ENCODE data around the gene DESI1. TPM values are rescaled to one million over a fixed set of nuclear protein-coding genes. Genes with fewer than 3 reads are reported as not detected.
A peak's percentile ranks its signal among the peaks of the same experiment; 100 is the strongest.

The DESI1 gene
- total and polyA plus RNA-seq, 2 donors (not counting 1 experiment from before 2014, with no cell fraction given), result 17.3 to 26.3 TPM

DNA sequence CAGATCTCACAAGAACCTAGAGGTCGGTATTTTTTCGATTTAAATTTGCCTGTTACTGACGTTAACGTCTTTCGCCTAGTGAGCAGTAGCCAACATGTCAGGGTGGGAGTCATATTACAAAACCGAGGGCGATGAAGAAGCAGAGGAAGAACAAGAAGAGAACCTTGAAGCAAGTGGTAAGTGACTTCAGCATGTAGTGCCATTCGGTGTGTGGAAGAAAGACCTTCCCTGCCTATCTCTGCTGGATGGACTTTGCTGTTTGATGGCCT is 1.0 kb upstream of the DESI1 start:
- peak overlapping the region; percentile 95 to 96 for H3K27ac ChIP-seq (ENCODE audit: low read length in 2 of 2)
- H3K4me1 ChIP-seq (ENCODE audit: control insufficient read depth in 2 of 2, insufficient read depth in 2 of 2, low read length in 2 of 2), result peaks cover 19 to 27% of the 10 kb centered on the region in 2 donors
- Mint-ChIP-seq H3K9me3 (ENCODE audit: insufficient read depth) (no peaks in the 10 kb centered on the region), H3K27ac (peak overlapping the region; percentile 94), H3K4me3 (peak overlapping the region; percentile 96), H3K4me1 (peaks cover 36% of the 10 kb centered on the region), H3K27me3 (no peaks in the 10 kb centered on the region)
- H3K36me3 ChIP-seq (replicated peaks in 1 of 2; ENCODE audit: control extremely low read depth in 1 of 2, control insufficient read depth in 1 of 2, extremely low read depth in 1 of 2, insufficient read depth in 2 of 2, low read length in 1 of 2), result peaks cover 0 to 28% of the 10 kb centered on the region in 2 experiments
- peak overlapping the region; percentile 98 for H2AFZ ChIP-seq (ENCODE audit: insufficient read depth, low read depth, low read length, poor library complexity, severe bottlenecking)
- H3K27me3 ChIP-seq (replicated peaks in 1 of 4; ENCODE audit: control extremely low read depth in 1 of 4, control insufficient read depth in 3 of 4, insufficient read depth in 4 of 4, low read length in 3 of 4), result no peaks in the 10 kb centered on the region
- 6% methylated on average over 7 of the region's 8 CpGs for WGBS (ENCODE audit: insufficient coverage)
- ChIA-PET CTCF (no interaction called here), POLR2A (interaction anchor here (0.6 to 1.4 kb wide), 4 partner anchors 15 to 241 kb away, joined by 4 to 11 read pairs (median 7); partner anchors contain the start of genes PMM1 and TEF)
- TF ChIP-seq, protein P1, sequence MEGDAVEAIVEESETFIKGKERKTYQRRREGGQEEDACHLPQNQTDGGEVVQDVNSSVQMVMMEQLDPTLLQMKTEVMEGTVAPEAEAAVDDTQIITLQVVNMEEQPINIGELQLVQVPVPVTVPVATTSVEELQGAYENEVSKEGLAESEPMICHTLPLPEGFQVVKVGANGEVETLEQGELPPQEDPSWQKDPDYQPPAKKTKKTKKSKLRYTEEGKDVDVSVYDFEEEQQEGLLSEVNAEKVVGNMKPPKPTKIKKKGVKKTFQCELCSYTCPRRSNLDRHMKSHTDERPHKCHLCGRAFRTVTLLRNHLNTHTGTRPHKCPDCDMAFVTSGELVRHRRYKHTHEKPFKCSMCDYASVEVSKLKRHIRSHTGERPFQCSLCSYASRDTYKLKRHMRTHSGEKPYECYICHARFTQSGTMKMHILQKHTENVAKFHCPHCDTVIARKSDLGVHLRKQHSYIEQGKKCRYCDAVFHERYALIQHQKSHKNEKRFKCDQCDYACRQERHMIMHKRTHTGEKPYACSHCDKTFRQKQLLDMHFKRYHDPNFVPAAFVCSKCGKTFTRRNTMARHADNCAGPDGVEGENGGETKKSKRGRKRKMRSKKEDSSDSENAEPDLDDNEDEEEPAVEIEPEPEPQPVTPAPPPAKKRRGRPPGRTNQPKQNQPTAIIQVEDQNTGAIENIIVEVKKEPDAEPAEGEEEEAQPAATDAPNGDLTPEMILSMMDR (IDR thresholded peaks at IDR 0.05), result no peak
- TF ChIP-seq EZH2 (IDR thresholded peaks at IDR 0.05; ENCODE audit: borderline replicate concordance, insufficient read depth, low read depth, low read length, poor library complexity, severe bottlenecking), result no peak
- peak overlapping the region; percentile 95 for H3K4me2 ChIP-seq (replicated peaks; ENCODE audit: low read depth, low read length, poor library complexity, severe bottlenecking)
- ATAC-seq (ENCODE audit: low read depth) (no peak), DNase-seq (no peak)
- peak overlapping the region; percentile 96 for H3K9ac ChIP-seq (ENCODE audit: low read length)
- H4K20me1 ChIP-seq (ENCODE audit: control insufficient read depth, insufficient read depth, low read length, poor library complexity, severe bottlenecking), result peaks cover 46% of the 10 kb centered on the region
- peak overlapping the region; percentile 63 to 97 (median 89) for H3K4me3 ChIP-seq (ENCODE audit: control extremely low read depth in 1 of 5, extremely low read depth in 1 of 5, insufficient read depth in 1 of 5, low read depth in 2 of 5, low read length in 4 of 5)
- no peaks in the 10 kb centered on the region for H3K9me3 ChIP-seq (ENCODE audit: control extremely low read depth in 1 of 3, control insufficient read depth in 2 of 3, insufficient read depth in 1 of 3, low read length in 2 of 3)
- intact Hi-C loops (cut with micrococcal nuclease), result loop anchor here (1.0 to 10.0 kb wide), 7 partner anchors 32 to 1580 kb away; partner anchors contain the start of genes ACO2, PHF5A, TEF and TOB2
- peaks cover 76% of the 10 kb centered on the region for H3K79me2 ChIP-seq (ENCODE audit: control insufficient read depth, insufficient read depth, low read length)

DNA sequence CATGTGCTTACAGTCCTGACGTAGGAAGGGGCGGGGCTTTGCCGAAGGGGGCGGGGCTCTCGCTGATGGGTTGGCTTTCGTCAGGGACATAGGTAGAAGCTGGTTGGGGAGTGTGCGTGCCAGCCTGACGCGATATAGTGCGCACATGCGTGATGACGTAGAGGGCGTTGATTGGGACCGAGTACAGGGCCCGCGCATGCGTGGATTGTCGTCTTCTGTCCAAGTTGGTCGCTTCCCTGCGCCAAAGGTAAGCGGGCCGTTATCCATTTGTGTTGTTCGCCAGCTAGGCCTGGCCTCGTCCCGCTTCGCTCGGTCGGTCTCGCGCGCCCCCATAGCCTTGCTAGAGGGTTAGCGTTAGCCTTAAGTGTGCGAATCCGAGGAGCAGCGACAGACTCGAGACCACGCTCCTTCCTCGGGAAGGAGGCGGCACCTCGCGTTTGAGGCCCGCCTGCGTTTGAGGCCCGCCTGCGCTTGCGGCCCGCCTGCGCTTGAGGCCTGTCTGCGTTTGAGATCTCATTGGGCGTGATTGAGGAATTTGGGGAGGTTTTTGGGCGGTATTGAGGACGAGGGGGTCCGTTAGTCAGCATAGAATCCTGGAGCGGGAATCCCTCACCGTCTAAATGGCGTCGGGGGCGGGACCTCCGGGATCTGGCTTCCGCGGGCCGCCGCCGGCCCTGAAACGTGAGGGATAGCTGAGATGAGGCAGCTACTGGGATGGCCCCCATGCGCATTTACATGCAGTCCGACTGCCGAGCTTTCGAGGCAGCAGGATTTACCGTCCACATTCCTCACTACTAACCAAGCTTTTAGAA is 462 bp upstream of the DESI1 start, which contains the start of gene XRCC6:
XRCC6 (plus strand) TSS at position 197 of the 812 bp plus-strand sequence. CDS start 710 bp downstream, outside the sequence.
- Mint-ChIP-seq H3K4me1 (peaks cover 39% of the 10 kb centered on the region), H3K4me3 (peak within 1 kb of the TSS; percentile 96), H3K27me3 (no peaks in the 10 kb centered on the region), H3K9me3 (ENCODE audit: insufficient read depth) (no peaks in the 10 kb centered on the region), H3K27ac (peak within 1 kb of the TSS; percentile 94)
- WGBS (ENCODE audit: insufficient coverage), result under 1% methylated on average over 64 of the region's 70 CpGs
- ChIA-PET POLR2A (interaction anchor here (0.6 to 1.6 kb wide), 11 partner anchors 32 to 765 kb away, joined by 3 to 11 read pairs (median 3); partner anchors contain the start of genes NDUFA6, PMM1, POLR3H and RBX1), CTCF (interaction anchor here (0.8 to 1.4 kb wide), 5 partner anchors 45 to 240 kb away, joined by 3 to 4 read pairs (median 3); partner anchors contain the start of genes POLR3H and TEF)
- DNase-seq (peak; percentile 100), ATAC-seq (ENCODE audit: low read depth) (peak; percentile 96)
- H3K4me2 ChIP-seq (replicated peaks; ENCODE audit: low read depth, low read length, poor library complexity, severe bottlenecking), result peak within 1 kb of the TSS; percentile 95
- H4K20me1 ChIP-seq (ENCODE audit: control insufficient read depth, insufficient read depth, low read length, poor library complexity, severe bottlenecking), result peaks cover 41% of the 10 kb centered on the region
- peak within 1 kb of the TSS; percentile 96 for H3K9ac ChIP-seq (ENCODE audit: low read length)
- peak within 1 kb of the TSS; percentile 68 to 97 (median 89) for H3K4me3 ChIP-seq (ENCODE audit: control extremely low read depth in 1 of 5, extremely low read depth in 1 of 5, insufficient read depth in 1 of 5, low read depth in 2 of 5, low read length in 4 of 5)
- TF ChIP-seq EZH2 (IDR thresholded peaks at IDR 0.05; ENCODE audit: borderline replicate concordance, insufficient read depth, low read depth, low read length, poor library complexity, severe bottlenecking), result no peak
- TF ChIP-seq, protein P1 (IDR thresholded peaks at IDR 0.05), result no peak
- peaks cover 73% of the 10 kb centered on the region for H3K79me2 ChIP-seq (ENCODE audit: control insufficient read depth, insufficient read depth, low read length)
- H2AFZ ChIP-seq (ENCODE audit: insufficient read depth, low read depth, low read length, poor library complexity, severe bottlenecking), result peak within 1 kb of the TSS; percentile 98
- intact Hi-C loops (cut with micrococcal nuclease), result loop anchor here (1.0 to 10.0 kb wide), 7 partner anchors 31 to 1579 kb away; partner anchors contain the start of genes ACO2, PHF5A, TEF and TOB2
- H3K27me3 ChIP-seq (replicated peaks in 1 of 4; ENCODE audit: control extremely low read depth in 1 of 4, control insufficient read depth in 3 of 4, insufficient read depth in 4 of 4, low read length in 3 of 4), result no peaks in the 10 kb centered on the region
- H3K27ac ChIP-seq (ENCODE audit: low read length in 2 of 2), result peak within 1 kb of the TSS; percentile 95 to 96
- peaks cover 0 to 24% of the 10 kb centered on the region in 2 experiments for H3K36me3 ChIP-seq (replicated peaks in 1 of 2; ENCODE audit: control extremely low read depth in 1 of 2, control insufficient read depth in 1 of 2, extremely low read depth in 1 of 2, insufficient read depth in 2 of 2, low read length in 1 of 2)
- H3K9me3 ChIP-seq (ENCODE audit: control extremely low read depth in 1 of 3, control insufficient read depth in 2 of 3, insufficient read depth in 1 of 3, low read length in 2 of 3), result no peaks in the 10 kb centered on the region
- H3K4me1 ChIP-seq (ENCODE audit: control insufficient read depth in 2 of 2, insufficient read depth in 2 of 2, low read length in 2 of 2), result peaks cover 19 to 27% of the 10 kb centered on the region in 2 donors

Measured in B cell (primary cell).